GM23248 (cell line): ENCODE results near the gene ANKFN1. TPM values are rescaled to one million over a fixed set of nuclear protein-coding genes. Genes with fewer than 3 reads are reported as not detected.

ENCODE experiments used
- DNase-seq: peaks from one replicate; pipeline ENCODE4 v3.0.0-alpha.2; 2015
- H2AFZ ChIP-seq: fragments of 200-600 bp; sonication (generic); 2 replicates; pipeline ENCODE4 v1.6.1; 2016; ENCODE audit warnings: antibody characterized with exemption
- H3F3A ChIP-seq: fragments of 200-600 bp; sonication (generic); 2 replicates; pipeline ENCODE4 v1.6.1; 2016; ENCODE audit warnings: mild to moderate bottlenecking, antibody characterized with exemption, mixed run types; ENCODE audit not compliant: insufficient read depth
- H3K27ac ChIP-seq: fragments of 200-600 bp; sonication (generic); 2 replicates; pipeline ENCODE4 v1.5.1; 2016; ENCODE audit warnings: mild to moderate bottlenecking
- H3K27me3 ChIP-seq: fragments of 200-600 bp; sonication (generic); replicated peaks from 2 replicates; pipeline ENCODE4 v1.6.1; 2016; ENCODE audit warnings: mild to moderate bottlenecking; ENCODE audit not compliant: insufficient read depth
- H3K36me3 ChIP-seq: fragments of 200-600 bp; sonication (generic); 2 replicates; pipeline ENCODE4 v1.6.1; 2016; ENCODE audit warnings: low read depth, mild to moderate bottlenecking
- H3K4me1 ChIP-seq: fragments of 200-600 bp; sonication (generic); 2 replicates; pipeline ENCODE4 v1.6.1; 2016; ENCODE audit warnings: mild to moderate bottlenecking; ENCODE audit not compliant: insufficient read depth
- H3K4me2 ChIP-seq: fragments of 200-600 bp; sonication (generic); one replicate; pipeline ENCODE4 v1.6.1; 2016; ENCODE audit warnings: mild to moderate bottlenecking; ENCODE audit not compliant: unreplicated experiment
- H3K4me3 ChIP-seq: fragments of 200-600 bp; sonication (generic); 2 replicates; pipeline ENCODE4 v1.5.1; 2016; ENCODE audit warnings: mild to moderate bottlenecking
- H3K79me2 ChIP-seq: fragments of 200-600 bp; sonication (generic); 2 replicates; pipeline ENCODE4 v1.6.1; 2016; ENCODE audit warnings: mild to moderate bottlenecking; ENCODE audit not compliant: insufficient read depth
- H3K9ac ChIP-seq: fragments of 200-600 bp; sonication (generic); 2 replicates; pipeline ENCODE4 v1.6.1; 2016; ENCODE audit warnings: mild to moderate bottlenecking
- H3K9me2 ChIP-seq: fragments of 200-600 bp; sonication (generic); 2 replicates; pipeline ENCODE4 v1.6.1; 2016; ENCODE audit warnings: mixed run types, mild to moderate bottlenecking, moderate library complexity; ENCODE audit not compliant: insufficient read depth
- H3K9me3 ChIP-seq: fragments of 200-600 bp; sonication (generic); one replicate; pipeline ENCODE4 v1.6.1; 2017; ENCODE audit warnings: low read depth
- H4K20me1 ChIP-seq: fragments of 200-600 bp; sonication (generic); 2 replicates; pipeline ENCODE4 v1.6.0; 2016; ENCODE audit not compliant: insufficient read depth
- EZH2 ChIP-seq: fragments of 200-600 bp; sonication (generic); IDR thresholded peaks from 2 replicates; pipeline ENCODE4 v1.6.1; 2018; ENCODE audit warnings: antibody characterized with exemption, mild to moderate bottlenecking; ENCODE audit not compliant: insufficient read depth, poor library complexity, severe bottlenecking
- EZH2phosphoT487 ChIP-seq: fragments of 200-600 bp; sonication (generic); IDR thresholded peaks from 2 replicates; pipeline ENCODE4 v1.6.1; 2018; ENCODE audit warnings: antibody characterized with exemption, moderate library complexity, mild to moderate bottlenecking, low read depth; ENCODE audit not compliant: insufficient read depth
- WGBS, 2 experiments: methylation state at CpG; one replicate each; pipeline ENCODE4 v1.1.6; 2015 to 2017; ENCODE audit warnings: low lambda C conversion rate in 2 of 2, low coverage in 1 of 2; ENCODE audit errors: missing lambda C conversion rate in 2 of 2; 5-methylcytosine and 5-hydroxymethylcytosine counted together
- in situ Hi-C: fragments of 300-500 bp; cut with MboI; formaldehyde crosslinking; loops from 2 replicates; pipeline ENCODE4 v1.15.0; 2020
- polyA plus RNA-seq: library from polyadenylated mRNA; unstranded; fragments of >200 nt; fragmentation: Nextera tagmentation; extraction: Ambion mirVana; gene quantifications from 2 replicates; pipeline ENCODE4 v1.2.1, GENCODE V29; 2016
- total RNA-seq: library from RNA; depleted of rRNA; stranded (reverse); fragments of >200 nt; shearing (Covaris generic); gene quantifications from 2 replicates; pipeline ENCODE4 v1.2.3, GENCODE V29; 2014

Gene ANKFN1
- total and polyA plus RNA-seq, 2 experiments from 2014 or later, result 0.54 to 0.64 TPM

DNA sequence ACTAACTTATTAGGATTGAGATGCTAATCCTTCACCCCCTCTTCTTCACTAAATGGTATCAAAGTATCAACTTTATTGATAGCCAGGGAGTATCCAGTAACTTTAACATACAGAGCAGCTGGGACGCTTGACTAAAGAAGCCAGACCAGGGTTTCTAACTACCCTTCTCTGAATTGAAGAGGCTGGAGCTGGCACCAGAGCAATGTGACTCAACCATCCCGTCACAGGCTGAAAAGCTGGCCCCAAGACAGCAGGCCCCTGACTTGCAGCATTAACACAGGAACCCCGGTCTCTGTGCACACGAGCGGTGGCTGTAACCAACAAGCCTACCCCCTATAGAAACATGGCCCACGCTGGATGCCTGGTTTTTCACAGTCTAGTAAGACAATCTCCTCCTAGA, 59.8 kb downstream of the ANKFN1 start:
- H3K9me2 ChIP-seq, result no peaks in the 10 kb centered on the region
- H3K27me3 ChIP-seq, result no peaks in the 10 kb centered on the region
- H3K4me2 ChIP-seq, result no peak overlapping the region
- TF ChIP-seq EZH2 (no peak), EZH2phosphoT487 (no peak)
- WGBS, 2 experiments, result 41 to 59% methylated on average over 6 of the region's 6 CpGs
- H3K9ac ChIP-seq, result no peak overlapping the region
- peak overlapping the region; percentile 58 for H2AFZ ChIP-seq
- H3K27ac ChIP-seq, result no peak overlapping the region
- H3F3A ChIP-seq, result no peaks in the 10 kb centered on the region
- no peaks in the 10 kb centered on the region for H4K20me1 ChIP-seq
- in situ Hi-C loops, result no loop called here
- peak; percentile 66 for DNase-seq
- no peaks in the 10 kb centered on the region for H3K9me3 ChIP-seq
- peaks cover 7% of the 10 kb centered on the region; the same call in 1 of the 2 replicates for H3K4me1 ChIP-seq
- H3K79me2 ChIP-seq, result no peaks in the 10 kb centered on the region
- no peak overlapping the region for H3K4me3 ChIP-seq
- no peaks in the 10 kb centered on the region for H3K36me3 ChIP-seq

- no peaks in the 10 kb centered on the region for H3K27me3 ChIP-seq
- H3K36me3 ChIP-seq, result no peaks in the 10 kb centered on the region
- H3K9me3 ChIP-seq, result no peaks in the 10 kb centered on the region
- DNase-seq, result no peak
- 0 out of 2 replicates have a peak, but pooled peaks cover 12% of the 10 kb centered on the region for H3K4me1 ChIP-seq
- H2AFZ ChIP-seq, result no peak overlapping the region
- H3K4me2 ChIP-seq, result no peak overlapping the region
- H3K27ac ChIP-seq, result no peak overlapping the region
- no peak overlapping the region for H3K9ac ChIP-seq
- H3F3A ChIP-seq, result no peaks in the 10 kb centered on the region
- no peaks in the 10 kb centered on the region for H4K20me1 ChIP-seq
- 76 to 82% methylated on average over 1 to 2 of the region's 2 CpGs for WGBS, 2 experiments
- no peak overlapping the region for H3K4me3 ChIP-seq
- no peaks in the 10 kb centered on the region for H3K9me2 ChIP-seq
- H3K79me2 ChIP-seq, result no peaks in the 10 kb centered on the region
- no peak for TF ChIP-seq EZH2
- TF ChIP-seq EZH2phosphoT487, result no peak
- in situ Hi-C loops, result no loop called here
Observed at GRCh38 chr17:56217921-56218320, 64.6 kb downstream of the ANKFN1 start.

DNA sequence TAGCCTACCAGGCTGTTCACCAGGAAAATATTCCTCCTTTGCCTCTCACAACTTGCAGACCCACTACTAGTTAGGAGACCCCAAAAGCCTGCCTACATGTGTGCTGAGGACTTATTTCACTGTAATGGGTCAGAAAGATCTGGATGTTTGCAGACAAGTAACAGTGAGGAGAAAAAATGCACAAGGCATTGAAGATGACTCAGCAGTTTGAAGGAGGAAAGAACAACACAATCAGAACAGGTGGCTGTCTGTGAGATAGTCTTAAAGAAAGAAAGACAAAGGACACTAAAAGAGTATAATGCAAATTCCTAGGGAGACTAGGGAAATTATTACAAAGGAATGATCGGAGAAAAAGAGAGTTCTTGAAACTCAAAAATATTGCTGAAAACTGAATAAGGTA, 69.0 kb downstream of the ANKFN1 start:
- H3K4me1 ChIP-seq, result 0 out of 2 replicates have a peak, but pooled peaks cover 5% of the 10 kb centered on the region
- no peaks in the 10 kb centered on the region for H3K79me2 ChIP-seq
- no peak overlapping the region for H3K27ac ChIP-seq
- in situ Hi-C loops, result no loop called here
- H3K36me3 ChIP-seq, result no peaks in the 10 kb centered on the region
- no peak overlapping the region for H3K4me3 ChIP-seq
- 78% methylated on average over 1 of the region's 1 CpG for WGBS, 2 experiments
- no peaks in the 10 kb centered on the region for H3K9me2 ChIP-seq
- H3K9ac ChIP-seq, result no peak overlapping the region
- no peak overlapping the region for H3K4me2 ChIP-seq
- H2AFZ ChIP-seq, result 0 out of 2 replicates have a peak overlapping the region, but pooled peaks have one; percentile 19
- TF ChIP-seq EZH2 (no peak), EZH2phosphoT487 (no peak)
- H3F3A ChIP-seq, result no peaks in the 10 kb centered on the region
- no peaks in the 10 kb centered on the region for H3K9me3 ChIP-seq
- H3K27me3 ChIP-seq, result no peaks in the 10 kb centered on the region
- DNase-seq, result peak; percentile 23
- H4K20me1 ChIP-seq, result no peaks in the 10 kb centered on the region

- no peaks in the 10 kb centered on the region for H3K9me2 ChIP-seq
- peak overlapping the region; percentile 14 for H3K27ac ChIP-seq
- peaks cover 8% of the 10 kb centered on the region; the same call in 1 of the 2 replicates for H3F3A ChIP-seq
- H3K27me3 ChIP-seq, result no peaks in the 10 kb centered on the region
- no peaks in the 10 kb centered on the region for H3K9me3 ChIP-seq
- H3K36me3 ChIP-seq, result no peaks in the 10 kb centered on the region
- no peaks in the 10 kb centered on the region for H4K20me1 ChIP-seq
- peaks cover 18% of the 10 kb centered on the region for H3K4me1 ChIP-seq
- in situ Hi-C loops, result no loop called here
- H3K4me2 ChIP-seq, result peak overlapping the region; percentile 71
- peak overlapping the region; percentile 46 for H3K4me3 ChIP-seq
- WGBS, 2 experiments, result 14 to 15% methylated on average over 4 of the region's 4 CpGs
- DNase-seq, result peak; percentile 57
- no peak for TF ChIP-seq EZH2
- no peak for TF ChIP-seq EZH2phosphoT487
- H3K79me2 ChIP-seq, result no peaks in the 10 kb centered on the region
- peak overlapping the region; percentile 82 for H2AFZ ChIP-seq
- H3K9ac ChIP-seq, result no peak overlapping the region
Observed at GRCh38 chr17:56230660-56231059, 77.4 kb downstream of the ANKFN1 start.
